Glomerular endothelial cell (primary cell): Measurements from ENCODE around the gene WDR7. TPM values are rescaled to one million over a fixed set of nuclear protein-coding genes. Genes with fewer than 3 reads are reported as not detected.

Experiments used
- DNase-seq: peaks from one replicate; pipeline ENCODE4 v3.0.0-alpha.2; 2011; ENCODE audit warnings: low read depth, low spot score; ENCODE audit errors: extremely low read depth
- total RNA-seq: library from RNA; depleted of rRNA; stranded (reverse); fragments of >200 nt; gene quantifications from 2 replicates; pipeline ENCODE4 v1.2.3, GENCODE V29; 2015

Gene WDR7
- total RNA-seq, 1 donor from 2014 or later, result 16.0 TPM

DNA sequence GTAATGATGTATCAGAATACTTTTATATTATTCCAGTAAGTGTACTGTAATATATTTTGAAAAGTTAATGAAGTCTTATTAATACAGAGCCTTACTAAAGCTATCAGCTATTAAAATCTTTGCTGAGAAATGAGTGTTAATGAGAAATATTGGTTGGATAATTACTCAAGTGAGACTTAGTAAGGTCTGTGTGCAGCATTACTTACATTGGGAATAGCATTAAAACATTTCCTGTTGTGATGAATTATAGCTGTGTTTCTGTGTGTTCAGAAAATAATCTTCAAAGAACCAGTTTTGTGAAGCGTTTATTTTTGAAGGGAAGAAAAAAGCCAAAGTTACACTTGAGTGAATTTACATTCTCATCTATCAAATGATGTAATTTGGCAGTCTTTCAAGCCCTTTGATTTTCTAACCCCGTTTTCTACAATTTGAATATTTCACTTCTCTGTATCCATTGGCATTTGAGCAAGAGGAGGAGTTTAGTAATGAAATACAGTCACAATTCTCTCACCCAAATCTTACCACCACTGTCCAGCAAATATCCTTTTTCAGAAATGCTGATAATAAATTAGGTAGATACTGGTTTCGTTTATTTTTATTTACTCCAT lies 372.2 kb downstream of the WDR7 start:
- no peak for DNase-seq

DNA sequence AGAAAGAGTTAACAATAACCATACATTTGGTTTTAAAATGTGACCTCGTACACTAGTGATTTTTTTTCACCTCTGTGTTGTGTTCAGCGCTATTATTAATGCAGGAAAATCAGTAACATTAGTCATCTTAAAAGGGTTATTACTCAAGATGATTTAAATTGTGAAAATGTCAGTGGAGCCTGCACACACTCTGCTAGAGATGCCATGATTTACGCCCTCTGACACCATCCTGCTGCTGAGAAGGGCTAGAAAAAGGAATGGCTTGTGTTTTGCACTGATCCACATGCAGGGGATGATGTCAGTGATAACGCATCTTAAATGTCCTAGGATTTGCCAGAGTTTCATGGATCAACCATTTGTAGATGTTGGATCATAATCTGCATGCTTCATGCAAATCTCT lies 374.4 kb downstream of the WDR7 start:
- DNase-seq, result no peak

- DNase-seq, result no peak
These were observed 375.2 kb downstream of the WDR7 start for GRCh38 chr18:57026316-57026715.

DNA sequence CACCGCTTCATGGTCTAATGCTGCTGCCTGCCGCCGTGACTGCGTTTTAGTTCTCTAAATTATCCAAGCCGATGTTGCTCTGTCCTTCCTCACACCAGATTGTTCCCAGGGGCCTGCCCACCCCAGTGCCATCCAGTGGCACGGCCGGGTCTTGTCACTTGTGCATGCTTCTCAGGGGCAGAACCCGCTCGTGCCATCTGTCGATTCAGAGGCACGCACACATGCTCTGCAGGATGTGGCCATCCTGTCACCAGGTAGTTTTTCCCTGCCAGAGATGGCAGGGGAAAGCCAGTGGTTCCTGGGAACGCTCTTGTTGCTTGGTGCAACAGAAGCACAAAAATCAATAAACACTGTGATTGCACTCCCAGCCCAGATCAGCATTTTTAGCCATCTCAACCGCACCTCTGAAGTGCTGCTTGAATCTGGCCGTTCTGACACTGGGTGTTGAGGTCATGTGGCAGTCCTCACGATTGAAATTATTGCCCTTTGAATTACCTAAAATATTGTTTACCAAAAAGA lies 376.1 kb downstream of the WDR7 start:
- no peak for DNase-seq

DNA sequence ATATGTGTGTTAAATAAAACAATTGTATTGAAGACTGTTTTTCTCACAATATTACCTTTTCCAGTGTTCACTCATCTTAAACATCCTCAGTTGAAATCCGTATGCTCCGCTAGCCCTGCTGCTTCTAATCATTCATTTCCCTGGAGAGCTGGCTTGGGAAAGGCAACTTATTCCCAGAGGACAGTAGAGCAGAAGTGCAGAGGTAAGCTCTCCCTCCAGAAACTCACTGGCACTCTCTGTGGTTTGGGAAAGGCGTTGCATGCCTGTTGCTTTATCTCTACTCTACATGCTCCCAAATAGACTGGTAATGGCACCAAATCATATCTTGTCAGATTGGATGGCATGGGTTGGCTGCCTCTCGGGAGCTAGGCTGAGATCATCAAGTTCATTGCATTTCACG lies 378.6 kb downstream of the WDR7 start:
- no peak for DNase-seq

GRCh38 chr18:57030417-57030816 lies 379.3 kb downstream of the WDR7 start:
- no peak for DNase-seq

- DNase-seq, result no peak
These were observed 384.4 kb downstream of the WDR7 start for GRCh38 chr18:57035590-57035989.

GRCh38 chr18:57038395-57038794 lies 387.2 kb downstream of the WDR7 start:
- no peak for DNase-seq

- DNase-seq, result no peak
These were observed 389.0 kb downstream of the WDR7 start for GRCh38 chr18:57040175-57040574.

DNA sequence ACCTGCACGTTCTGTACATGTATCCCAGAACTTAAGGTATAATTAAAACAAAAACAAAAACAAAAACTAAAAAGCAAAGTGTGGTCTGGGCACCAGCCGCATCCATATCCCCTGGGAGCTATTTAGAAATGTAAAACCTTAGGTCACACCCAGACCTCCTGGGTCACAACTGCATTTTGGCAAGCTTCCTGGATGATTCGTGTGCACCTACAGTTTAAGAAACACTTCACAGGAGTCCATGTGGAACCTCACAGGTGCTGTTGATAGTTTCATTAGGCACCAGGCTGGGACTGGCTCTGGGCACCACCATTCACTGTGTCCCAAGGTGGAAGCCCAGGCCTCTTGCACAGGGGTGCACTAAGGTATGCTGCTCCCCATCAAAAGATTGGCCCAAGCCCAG lies 392.1 kb downstream of the WDR7 start:
- no peak for DNase-seq

- no peak for DNase-seq
These were observed 397.2 kb downstream of the WDR7 start for GRCh38 chr18:57048351-57048750.

DNA sequence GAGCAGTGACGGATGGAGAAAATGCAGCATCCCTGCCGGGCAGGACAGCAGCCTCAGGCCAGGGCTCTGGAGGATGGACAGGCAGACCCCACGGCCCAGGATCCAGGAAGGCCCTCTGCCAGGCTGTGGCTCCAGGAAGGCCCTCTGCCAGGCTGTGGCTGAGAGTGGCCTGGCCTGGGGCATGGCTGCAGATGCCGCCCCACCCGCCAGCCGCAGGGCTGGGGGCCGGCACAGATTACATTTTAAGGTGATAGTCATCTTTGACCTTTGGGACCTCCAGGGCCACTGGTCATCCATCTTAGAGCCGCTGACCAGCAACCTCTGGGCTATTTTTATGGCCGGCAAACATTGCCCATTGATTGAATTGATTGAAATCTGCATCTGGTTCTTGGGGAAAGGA lies 397.7 kb downstream of the WDR7 start:
- no peak for DNase-seq

DNA sequence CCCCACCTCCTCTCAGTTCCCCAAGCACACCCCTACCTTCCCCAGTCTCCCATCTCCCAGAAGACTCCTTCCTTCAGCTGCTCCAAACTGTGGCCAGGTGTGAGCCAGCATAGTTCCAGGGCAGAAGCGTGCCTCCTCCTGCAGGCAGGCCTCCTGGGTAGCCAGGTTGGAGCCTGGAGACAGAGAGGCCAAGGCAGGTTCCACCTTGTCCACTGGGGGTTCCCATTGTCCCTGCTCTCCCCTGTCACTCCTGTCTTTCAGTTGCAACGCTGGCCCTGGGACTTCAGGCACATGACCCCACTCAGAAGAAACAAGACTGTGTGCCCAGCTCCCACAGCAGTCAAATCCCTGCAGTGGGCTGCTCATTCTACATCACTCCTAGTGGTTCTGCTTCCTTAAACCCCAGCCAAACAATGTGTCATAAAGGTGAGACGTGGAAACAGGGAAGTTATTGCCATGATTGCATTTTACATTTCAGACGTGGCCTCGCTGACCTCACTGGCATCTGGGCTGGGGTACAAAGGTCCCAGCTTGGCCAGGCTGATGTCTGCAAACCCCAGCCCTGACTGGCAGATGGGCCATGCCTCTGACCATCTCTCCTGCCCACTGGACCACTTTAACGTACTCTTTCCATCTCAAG lies 399.3 kb downstream of the WDR7 start:
- no peak for DNase-seq

DNA sequence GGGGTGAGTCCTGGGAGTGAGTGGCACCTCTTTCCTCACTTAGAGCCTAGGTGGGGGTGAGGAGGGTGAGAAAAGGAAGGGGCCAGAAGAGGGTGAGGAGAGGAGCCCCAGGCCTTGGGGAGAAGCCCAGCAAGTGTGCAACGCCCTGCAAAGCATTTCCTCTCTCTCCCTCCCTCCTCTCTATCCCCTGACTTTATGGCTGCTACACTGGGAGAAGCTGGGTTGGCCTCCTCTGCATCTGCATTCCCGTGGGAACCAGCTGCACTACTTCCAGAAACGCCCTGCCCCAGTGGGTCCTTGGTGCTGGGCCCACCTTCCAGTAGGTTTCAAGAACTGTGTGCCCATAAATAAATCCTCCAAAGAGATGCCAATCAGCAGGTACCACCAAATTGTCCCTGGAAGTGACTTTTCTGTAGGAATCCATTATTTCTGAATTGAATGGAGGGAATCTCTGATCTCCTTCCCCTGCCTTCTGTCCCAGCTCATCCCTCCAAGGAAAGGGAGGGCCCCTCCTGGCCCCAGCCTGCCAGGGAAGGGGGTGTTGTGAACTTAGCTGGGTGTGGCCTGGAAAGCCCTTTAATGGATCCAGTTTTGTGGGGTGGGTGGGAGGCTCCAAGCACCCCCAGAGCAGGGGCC lies 400.0 kb downstream of the WDR7 start:
- DNase-seq, result no peak

- no peak for DNase-seq
These were observed 400.5 kb downstream of the WDR7 start for GRCh38 chr18:57051657-57052044.

DNA sequence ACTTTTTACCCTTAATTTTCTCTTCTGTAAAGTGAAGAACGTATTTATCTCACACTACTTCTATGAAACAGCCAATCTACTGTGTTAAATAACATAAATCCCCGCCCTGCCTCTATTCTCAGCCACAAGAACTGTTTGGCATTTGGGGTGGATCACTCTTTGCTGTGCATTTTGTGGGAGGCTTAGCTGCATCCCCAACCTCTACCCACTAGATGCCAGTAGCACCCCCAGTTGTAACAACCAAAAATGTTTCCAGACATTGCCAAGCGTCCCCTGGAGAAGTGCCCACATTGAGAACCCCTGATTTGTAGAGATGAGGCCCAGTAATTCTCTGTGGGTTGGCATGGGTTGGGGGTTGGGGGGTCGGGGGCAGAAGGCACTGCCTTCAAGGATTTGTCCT lies 401.0 kb downstream of the WDR7 start:
- no peak for DNase-seq

GRCh38 chr18:57052759-57053158 lies 401.6 kb downstream of the WDR7 start:
- DNase-seq, result no peak

DNA sequence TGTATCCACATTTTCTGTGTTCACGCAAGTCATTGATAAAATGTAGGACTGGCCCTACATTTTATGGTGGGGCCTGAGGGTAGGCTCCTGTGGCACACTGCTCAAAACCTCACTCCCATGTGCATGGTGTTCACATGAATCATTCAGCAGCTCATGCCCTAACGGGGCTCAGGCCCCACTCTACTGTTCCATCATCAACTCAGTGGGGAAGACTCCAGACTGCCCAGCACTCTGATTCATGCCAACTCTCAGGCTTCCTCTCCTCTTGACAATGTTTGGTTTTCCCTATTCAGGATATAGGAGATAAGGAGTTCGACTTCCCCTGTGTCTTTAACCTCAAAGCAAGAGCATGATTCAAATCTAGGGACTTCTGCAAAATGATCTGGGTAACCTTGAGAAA lies 403.7 kb downstream of the WDR7 start:
- no peak for DNase-seq

DNA sequence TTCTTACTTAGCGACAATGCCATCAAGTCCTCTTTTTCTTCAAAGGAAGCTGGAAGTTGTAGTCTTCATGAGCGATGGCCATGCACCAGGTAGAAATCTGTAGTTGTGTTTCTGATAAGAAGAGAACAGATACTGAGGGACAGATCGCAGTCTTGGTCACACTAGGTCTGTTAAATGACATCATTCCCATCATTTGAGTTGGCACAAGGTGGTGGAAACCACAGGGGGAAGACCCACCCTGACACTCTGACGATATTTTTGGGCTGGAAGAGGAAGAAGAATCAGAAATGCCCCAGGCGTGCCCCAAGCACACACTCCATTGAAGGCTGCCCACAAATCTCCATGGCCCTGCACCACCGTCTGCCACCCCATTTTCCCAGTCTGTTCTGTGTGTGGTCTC lies 406.7 kb downstream of the WDR7 start:
- no peak for DNase-seq

DNA sequence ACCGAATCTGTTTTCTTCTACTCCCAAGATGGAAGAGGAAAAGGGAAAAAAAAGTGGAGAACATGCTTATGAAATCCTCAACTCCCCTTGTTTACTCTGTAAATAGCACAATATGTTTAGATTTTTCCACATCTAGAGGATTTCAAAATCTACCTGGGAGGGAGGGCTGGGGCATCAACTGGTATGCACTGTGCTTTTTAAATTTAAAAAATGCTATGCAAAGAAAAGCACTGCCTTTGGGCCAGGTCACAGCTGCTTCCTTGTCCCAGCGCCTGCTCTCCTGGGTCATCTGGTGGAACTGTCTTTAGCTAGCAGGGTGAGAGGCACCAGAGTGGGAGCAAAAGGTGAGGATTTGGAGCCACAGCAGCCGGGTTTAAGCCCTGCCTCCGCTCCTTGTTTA lies 407.6 kb downstream of the WDR7 start:
- DNase-seq, result no peak

GRCh38 chr18:57059366-57059765 lies 408.2 kb downstream of the WDR7 start:
- DNase-seq, result no peak

DNA sequence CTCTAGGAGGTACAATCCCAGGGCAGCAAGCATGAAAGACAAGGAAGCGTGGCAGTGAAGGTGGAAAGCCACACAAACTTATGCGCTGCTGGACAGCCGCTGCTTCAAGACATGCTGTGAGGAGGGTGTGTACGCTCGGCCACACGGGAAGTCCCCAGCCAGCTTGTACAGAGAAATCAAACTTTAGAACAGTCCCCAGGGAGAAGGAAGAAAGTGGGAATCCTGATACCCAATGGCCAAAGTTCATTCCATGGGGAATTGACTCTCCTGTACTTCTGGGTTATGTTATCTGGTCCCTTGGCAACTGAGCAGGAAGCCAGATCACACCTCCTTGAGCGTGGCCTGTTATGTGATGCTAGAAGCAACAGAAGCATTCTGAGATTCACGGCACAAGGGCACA lies 409.7 kb downstream of the WDR7 start:
- DNase-seq, result no peak
